HEK293 (cell line): Measurements from ENCODE around the gene RPL15.

Source experiments
- ZNF561 ChIP-seq: fragments of 450-650 bp; IDR thresholded peaks from 2 replicates; pipeline ENCODE4 v1.5.1; 2018; ENCODE audit warnings: missing biosample characterization, missing genetic modification characterization, borderline replicate concordance
- ZNF660 ChIP-seq: fragments of 450-650 bp; IDR thresholded peaks from 2 replicates; pipeline ENCODE4 v1.5.1; 2018; ENCODE audit warnings: missing biosample characterization, mild to moderate bottlenecking, missing genetic modification characterization
- TF ChIP-seq, protein P1 (sequence below): fragments of 450-650 bp; formaldehyde crosslinking; IDR thresholded peaks from 2 replicates; pipeline ENCODE4 v1.5.1; 2016; ENCODE audit warnings: missing biosample characterization, missing genetic modification characterization
- TF ChIP-seq, protein P2 (sequence below): fragments of 450-650 bp; formaldehyde crosslinking; IDR thresholded peaks from 2 replicates; pipeline ENCODE4 v1.5.0; 2017; ENCODE audit warnings: missing biosample characterization, missing genetic modification characterization, borderline replicate concordance

DNA sequence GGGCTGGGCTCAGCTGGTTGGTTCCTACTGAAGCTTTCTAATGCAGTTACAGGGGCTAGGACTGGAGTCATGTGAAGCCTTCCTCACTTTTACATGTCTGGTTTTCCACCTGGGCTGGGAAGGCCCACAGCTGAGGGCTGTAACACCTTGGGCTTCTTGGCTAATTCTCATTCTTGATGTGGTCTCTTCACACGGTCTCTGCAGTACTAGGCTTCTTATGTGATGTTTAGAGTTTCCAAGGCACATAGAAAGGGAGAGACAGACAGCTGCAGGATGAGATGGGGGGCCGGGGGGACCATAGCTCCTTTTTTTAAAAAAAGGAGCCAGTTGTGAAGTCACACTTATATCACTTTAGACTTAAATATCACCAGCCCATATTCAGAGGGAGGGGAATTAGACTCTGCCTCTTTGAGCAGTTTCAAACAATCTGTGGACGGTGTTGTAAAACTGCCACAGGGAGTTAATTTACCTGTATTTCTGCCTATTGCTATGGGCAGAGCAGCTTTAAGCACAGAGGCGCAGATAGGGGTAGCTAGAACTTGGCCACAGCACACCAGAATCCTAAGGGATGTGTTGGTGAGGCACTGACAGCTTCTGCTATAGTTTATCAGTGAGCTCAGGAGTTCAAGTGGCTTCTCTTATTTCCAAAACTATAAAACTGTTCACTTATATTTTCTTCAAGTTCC, 46.8 kb upstream of the RPL15 start:
- TF ChIP-seq, protein P1, sequence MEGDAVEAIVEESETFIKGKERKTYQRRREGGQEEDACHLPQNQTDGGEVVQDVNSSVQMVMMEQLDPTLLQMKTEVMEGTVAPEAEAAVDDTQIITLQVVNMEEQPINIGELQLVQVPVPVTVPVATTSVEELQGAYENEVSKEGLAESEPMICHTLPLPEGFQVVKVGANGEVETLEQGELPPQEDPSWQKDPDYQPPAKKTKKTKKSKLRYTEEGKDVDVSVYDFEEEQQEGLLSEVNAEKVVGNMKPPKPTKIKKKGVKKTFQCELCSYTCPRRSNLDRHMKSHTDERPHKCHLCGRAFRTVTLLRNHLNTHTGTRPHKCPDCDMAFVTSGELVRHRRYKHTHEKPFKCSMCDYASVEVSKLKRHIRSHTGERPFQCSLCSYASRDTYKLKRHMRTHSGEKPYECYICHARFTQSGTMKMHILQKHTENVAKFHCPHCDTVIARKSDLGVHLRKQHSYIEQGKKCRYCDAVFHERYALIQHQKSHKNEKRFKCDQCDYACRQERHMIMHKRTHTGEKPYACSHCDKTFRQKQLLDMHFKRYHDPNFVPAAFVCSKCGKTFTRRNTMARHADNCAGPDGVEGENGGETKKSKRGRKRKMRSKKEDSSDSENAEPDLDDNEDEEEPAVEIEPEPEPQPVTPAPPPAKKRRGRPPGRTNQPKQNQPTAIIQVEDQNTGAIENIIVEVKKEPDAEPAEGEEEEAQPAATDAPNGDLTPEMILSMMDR (tag by site-specific recombination): no peak
- TF ChIP-seq, protein P2, sequence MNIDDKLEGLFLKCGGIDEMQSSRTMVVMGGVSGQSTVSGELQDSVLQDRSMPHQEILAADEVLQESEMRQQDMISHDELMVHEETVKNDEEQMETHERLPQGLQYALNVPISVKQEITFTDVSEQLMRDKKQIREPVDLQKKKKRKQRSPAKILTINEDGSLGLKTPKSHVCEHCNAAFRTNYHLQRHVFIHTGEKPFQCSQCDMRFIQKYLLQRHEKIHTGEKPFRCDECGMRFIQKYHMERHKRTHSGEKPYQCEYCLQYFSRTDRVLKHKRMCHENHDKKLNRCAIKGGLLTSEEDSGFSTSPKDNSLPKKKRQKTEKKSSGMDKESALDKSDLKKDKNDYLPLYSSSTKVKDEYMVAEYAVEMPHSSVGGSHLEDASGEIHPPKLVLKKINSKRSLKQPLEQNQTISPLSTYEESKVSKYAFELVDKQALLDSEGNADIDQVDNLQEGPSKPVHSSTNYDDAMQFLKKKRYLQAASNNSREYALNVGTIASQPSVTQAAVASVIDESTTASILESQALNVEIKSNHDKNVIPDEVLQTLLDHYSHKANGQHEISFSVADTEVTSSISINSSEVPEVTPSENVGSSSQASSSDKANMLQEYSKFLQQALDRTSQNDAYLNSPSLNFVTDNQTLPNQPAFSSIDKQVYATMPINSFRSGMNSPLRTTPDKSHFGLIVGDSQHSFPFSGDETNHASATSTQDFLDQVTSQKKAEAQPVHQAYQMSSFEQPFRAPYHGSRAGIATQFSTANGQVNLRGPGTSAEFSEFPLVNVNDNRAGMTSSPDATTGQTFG (tag by site-specific recombination): no peak
- TF ChIP-seq ZNF561 (tag by site-specific recombination) (no peak), ZNF660 (tag by site-specific recombination) (no peak)
